ENCODE measurements around the gene RASA2. TPM values are rescaled to one million over a fixed set of nuclear protein-coding genes. Genes with fewer than 3 reads are reported as not detected.

Gene RASA2
- total RNA-seq, 1 donor from 2014 or later, result 42.3 TPM

GRCh38 chr3:141526709-141527108, 39.9 kb downstream of the RASA2 start:
- peak overlapping the region; percentile 47 for H3K27ac Mint-ChIP-seq
- no peaks in the 10 kb centered on the region for H3K27me3 Mint-ChIP-seq
- peaks cover 29% of the 10 kb centered on the region for H3K36me3 Mint-ChIP-seq (ENCODE audit: low read depth)
- H3K9me3 Mint-ChIP-seq, result no peaks in the 10 kb centered on the region
- intact Hi-C loops (cut with micrococcal nuclease), result loop anchor here (2.0 kb wide), 1 partner anchor 14 kb away; no protein-coding TSS in a partner anchor
- ATAC-seq (ENCODE audit: low read depth), result no peak
- H3K4me1 Mint-ChIP-seq, result peaks cover 80% of the 10 kb centered on the region
- no peak overlapping the region for H3K4me3 Mint-ChIP-seq
- ChIA-PET POLR2A (interaction anchor here (1.7 kb wide), 1 partner anchor 39 kb away, joined by 8 read pairs; no protein-coding TSS in a partner anchor), CTCF (no interaction called here)
- TF ChIP-seq CTCF (IDR thresholded peaks at IDR 0.05), result no peak
- DNase-seq, result no peak

- TF ChIP-seq CTCF (IDR thresholded peaks at IDR 0.05), result no peak
- intact Hi-C loops (cut with micrococcal nuclease), result no loop called here
- CTCF ChIA-PET, result no interaction called here
- Mint-ChIP-seq H3K36me3 (ENCODE audit: low read depth) (peaks cover 33% of the 10 kb centered on the region), H3K27me3 (no peaks in the 10 kb centered on the region), H3K9me3 (no peaks in the 10 kb centered on the region), H3K27ac (peak overlapping the region; percentile 70), H3K4me1 (peaks cover 77% of the 10 kb centered on the region), H3K4me3 (peak overlapping the region; percentile 55)
- POLR2A ChIA-PET, result no interaction called here
- ATAC-seq (ENCODE audit: low read depth), result peak; percentile 26
- no peak for DNase-seq
Observed at GRCh38 chr3:141528800-141529199, 42.0 kb downstream of the RASA2 start.

- intact Hi-C loops (cut with micrococcal nuclease), result no loop called here
- H3K4me3 Mint-ChIP-seq, result peak overlapping the region; percentile 15
- POLR2A ChIA-PET, result no interaction called here
- peaks cover 75% of the 10 kb centered on the region for H3K4me1 Mint-ChIP-seq
- no peaks in the 10 kb centered on the region for H3K9me3 Mint-ChIP-seq
- no peak for DNase-seq
- peak overlapping the region; percentile 70 for H3K27ac Mint-ChIP-seq
- no peaks in the 10 kb centered on the region for H3K27me3 Mint-ChIP-seq
- no peak for TF ChIP-seq CTCF (IDR thresholded peaks at IDR 0.05)
- peaks cover 35% of the 10 kb centered on the region for H3K36me3 Mint-ChIP-seq (ENCODE audit: low read depth)
- no peak for ATAC-seq (ENCODE audit: low read depth)
- CTCF ChIA-PET, result no interaction called here
Observed at GRCh38 chr3:141529256-141529655, 42.4 kb downstream of the RASA2 start.

GRCh38 chr3:141529717-141530414, 43.0 kb downstream of the RASA2 start:
- intact Hi-C loops (cut with micrococcal nuclease), result no loop called here
- TF ChIP-seq CTCF (IDR thresholded peaks at IDR 0.05), result no peak
- CTCF ChIA-PET, result no interaction called here
- DNase-seq (no peak), ATAC-seq (ENCODE audit: low read depth) (no peak)
- H3K36me3 Mint-ChIP-seq (ENCODE audit: low read depth), result peaks cover 35% of the 10 kb centered on the region
- H3K4me3 Mint-ChIP-seq, result peak overlapping the region; percentile 7
- peaks cover 69% of the 10 kb centered on the region for H3K4me1 Mint-ChIP-seq
- no peaks in the 10 kb centered on the region for H3K27me3 Mint-ChIP-seq
- no peaks in the 10 kb centered on the region for H3K9me3 Mint-ChIP-seq
- POLR2A ChIA-PET, result no interaction called here
- H3K27ac Mint-ChIP-seq, result peak overlapping the region; percentile 86

- intact Hi-C loops (cut with micrococcal nuclease), result no loop called here
- Mint-ChIP-seq H3K27ac (peak overlapping the region; percentile 86), H3K4me3 (peak overlapping the region; percentile 7), H3K27me3 (no peaks in the 10 kb centered on the region), H3K4me1 (peaks cover 64% of the 10 kb centered on the region), H3K9me3 (peaks cover under 1% of the 10 kb centered on the region), H3K36me3 (ENCODE audit: low read depth) (peaks cover 37% of the 10 kb centered on the region)
- no peak for TF ChIP-seq CTCF (IDR thresholded peaks at IDR 0.05)
- ChIA-PET POLR2A (no interaction called here), CTCF (no interaction called here)
- ATAC-seq (ENCODE audit: low read depth), result peak; percentile 37
- no peak for DNase-seq
Observed at GRCh38 chr3:141530415-141530768, 43.6 kb downstream of the RASA2 start.
